GM12873 (cell line): ENCODE data around the gene TPPP.
A peak's percentile ranks its signal among the peaks of the same experiment; 100 is the strongest.

Experiments used
- TF ChIP-seq, protein P1 (sequence below): IDR thresholded peaks from 2 replicates; pipeline ENCODE4 v1.5.1; 2012; ENCODE audit warnings: low read depth, mild to moderate bottlenecking, moderate library complexity, low read length, control low read depth; ENCODE audit not compliant: insufficient read depth; ENCODE audit errors: missing control alignments

The TPPP gene

GRCh38 chr5:620152-620551 lies 73.0 kb downstream of the TPPP start:
- TF ChIP-seq, protein P1, sequence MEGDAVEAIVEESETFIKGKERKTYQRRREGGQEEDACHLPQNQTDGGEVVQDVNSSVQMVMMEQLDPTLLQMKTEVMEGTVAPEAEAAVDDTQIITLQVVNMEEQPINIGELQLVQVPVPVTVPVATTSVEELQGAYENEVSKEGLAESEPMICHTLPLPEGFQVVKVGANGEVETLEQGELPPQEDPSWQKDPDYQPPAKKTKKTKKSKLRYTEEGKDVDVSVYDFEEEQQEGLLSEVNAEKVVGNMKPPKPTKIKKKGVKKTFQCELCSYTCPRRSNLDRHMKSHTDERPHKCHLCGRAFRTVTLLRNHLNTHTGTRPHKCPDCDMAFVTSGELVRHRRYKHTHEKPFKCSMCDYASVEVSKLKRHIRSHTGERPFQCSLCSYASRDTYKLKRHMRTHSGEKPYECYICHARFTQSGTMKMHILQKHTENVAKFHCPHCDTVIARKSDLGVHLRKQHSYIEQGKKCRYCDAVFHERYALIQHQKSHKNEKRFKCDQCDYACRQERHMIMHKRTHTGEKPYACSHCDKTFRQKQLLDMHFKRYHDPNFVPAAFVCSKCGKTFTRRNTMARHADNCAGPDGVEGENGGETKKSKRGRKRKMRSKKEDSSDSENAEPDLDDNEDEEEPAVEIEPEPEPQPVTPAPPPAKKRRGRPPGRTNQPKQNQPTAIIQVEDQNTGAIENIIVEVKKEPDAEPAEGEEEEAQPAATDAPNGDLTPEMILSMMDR: no peak

DNA sequence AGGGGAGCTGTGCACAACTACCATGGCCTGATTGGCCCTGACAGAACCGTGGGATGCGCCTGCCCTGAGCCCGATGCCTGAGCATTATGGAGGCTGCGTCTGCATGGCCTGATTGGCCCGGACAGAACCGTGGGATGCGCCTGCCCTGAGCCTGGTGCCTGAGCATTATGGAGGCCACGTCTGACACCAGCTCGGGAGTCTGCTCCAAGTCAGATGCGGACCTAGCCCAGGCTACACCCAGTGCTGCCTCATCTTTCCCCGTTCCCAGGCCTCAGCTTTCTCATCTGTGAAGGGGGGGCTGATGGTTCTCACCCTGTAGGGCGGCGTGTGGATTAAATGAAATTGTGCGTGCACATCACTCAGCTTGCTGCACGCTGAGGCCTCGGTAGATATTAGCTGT lies 73.7 kb downstream of the TPPP start:
- TF ChIP-seq, protein P1: no peak

- TF ChIP-seq, protein P1: no peak
Measured at GRCh38 chr5:618450-618849, 74.7 kb downstream of the TPPP start.

- TF ChIP-seq, protein P1: no peak
Measured at GRCh38 chr5:617896-618295, 75.3 kb downstream of the TPPP start.

DNA sequence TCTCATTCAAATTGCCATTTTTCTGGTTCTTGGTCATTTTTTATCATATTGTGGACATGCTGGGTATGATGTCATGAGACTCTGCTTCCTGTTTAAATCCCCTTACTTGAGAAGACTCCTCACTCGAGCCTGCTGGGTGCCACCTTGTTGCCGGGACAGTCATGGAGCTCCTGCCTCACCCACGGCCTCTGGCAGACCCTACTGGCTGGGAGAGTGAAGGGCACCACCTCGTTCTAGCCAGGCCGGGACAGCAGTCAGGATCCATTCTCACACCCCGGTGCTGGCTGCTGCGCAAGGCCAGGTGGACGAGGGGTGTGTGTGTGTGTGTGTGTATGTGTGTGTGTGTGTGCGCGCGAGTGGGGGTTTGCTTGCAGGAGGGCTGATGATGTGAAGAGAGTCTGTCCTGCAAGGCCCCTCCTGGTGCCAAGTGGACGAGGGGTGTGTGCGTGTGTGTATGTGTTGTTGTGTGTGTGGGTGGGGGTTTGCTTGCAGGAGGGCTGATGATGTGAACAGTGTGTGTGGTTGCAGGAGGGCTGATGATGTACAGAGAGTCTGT lies 76.6 kb downstream of the TPPP start:
- TF ChIP-seq, protein P1: peak; percentile 0

GRCh38 chr5:612498-613424 lies 80.4 kb downstream of the TPPP start:
- TF ChIP-seq, protein P1: no peak

DNA sequence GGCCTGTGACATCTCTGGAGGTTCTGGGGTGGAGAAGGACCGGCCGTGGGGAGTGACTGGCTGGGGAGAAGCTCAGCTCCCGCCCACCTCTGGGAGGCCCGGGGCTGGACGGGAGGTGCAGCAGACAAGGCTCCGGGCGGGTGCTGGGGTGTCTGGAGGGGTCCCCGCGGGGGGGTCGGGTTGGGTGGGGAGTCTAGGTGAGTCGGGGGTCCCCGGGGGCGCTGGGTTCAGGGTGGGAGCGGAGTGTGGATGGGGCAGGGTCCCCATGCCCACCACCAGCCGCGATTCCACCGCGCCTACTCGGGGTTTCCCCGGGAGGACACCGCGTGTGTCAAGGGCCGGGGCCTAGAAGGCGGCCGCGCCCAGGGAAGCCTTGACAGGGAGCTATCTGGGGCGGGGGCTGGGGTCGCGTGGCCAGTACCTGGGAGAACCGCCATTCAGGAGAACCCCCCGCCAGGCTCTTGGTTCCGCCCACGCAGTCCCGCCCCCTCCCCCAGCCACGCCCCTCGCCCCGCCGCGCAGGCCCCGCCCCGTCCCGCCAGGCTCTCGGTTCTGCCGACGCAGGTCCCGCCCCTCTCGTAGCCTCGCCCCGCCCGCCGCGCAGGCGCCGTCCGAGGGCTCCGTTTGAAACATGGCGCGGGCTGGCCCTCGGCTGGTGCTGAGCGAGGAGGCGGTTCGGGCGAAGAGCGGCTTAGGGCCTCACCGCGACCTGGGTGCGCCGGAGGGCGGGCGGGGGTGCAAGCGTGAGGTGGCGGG lies 81.2 kb downstream of the TPPP start, which contains the start of gene CEP72:
Gene CEP72 (plus strand): TSS at position 610 of the 756 bp plus-strand sequence. CDS start 22 bp downstream, at position 632.
- TF ChIP-seq, protein P1: no peak
